WERI-Rb-1 (cell line): ENCODE results near the gene SLC45A1.

Source experiments
- DNase-seq: peaks from one replicate; pipeline ENCODE4 v3.0.0-alpha.2; 2020
- H3K27ac ChIP-seq: fragments of 250-450 bp; sonication (Bioruptor Pico); 2 replicates; pipeline ENCODE4 v1.5.1; 2020; ENCODE audit warnings: mild to moderate bottlenecking, moderate library complexity
- H3K27me3 ChIP-seq: fragments of 250-450 bp; sonication (Bioruptor Pico); 2 replicates; pipeline ENCODE4 v1.5.1; 2021; ENCODE audit warnings: mild to moderate bottlenecking, low read depth, moderate library complexity; ENCODE audit not compliant: insufficient read depth, severe bottlenecking
- H3K36me3 ChIP-seq: fragments of 250-450 bp; sonication (Bioruptor Pico); 2 replicates; pipeline ENCODE4 v1.5.1; 2020; ENCODE audit warnings: mild to moderate bottlenecking, moderate library complexity
- H3K4me3 ChIP-seq: 2 replicates; pipeline ENCODE4 v1.5.1; 2011; ENCODE audit warnings: low read depth, mild to moderate bottlenecking, control low read depth, low read length
- H3K9me3 ChIP-seq: fragments of 250-450 bp; sonication (Bioruptor Pico); 2 replicates; pipeline ENCODE4 v1.5.1; 2021; ENCODE audit warnings: mild to moderate bottlenecking, moderate library complexity; ENCODE audit not compliant: severe bottlenecking
- CTCF ChIP-seq: IDR thresholded peaks from 2 replicates; pipeline ENCODE4 v1.5.1; 2011; ENCODE audit warnings: low read depth, mild to moderate bottlenecking, control low read depth, inconsistent platforms, low read length

Gene SLC45A1

GRCh38 chr1:8302081-8302956 lies 15.6 kb upstream of the SLC45A1 start:
- H3K4me3 ChIP-seq: no peak overlapping the region
- no peak overlapping the region for H3K27ac ChIP-seq
- no peaks in the 10 kb centered on the region for H3K27me3 ChIP-seq
- H3K36me3 ChIP-seq: no peaks in the 10 kb centered on the region
- DNase-seq: no peak
- no peaks in the 10 kb centered on the region for H3K9me3 ChIP-seq
- TF ChIP-seq CTCF: no peak

- Histone ChIP-seq H3K27me3 (no peaks in the 10 kb centered on the region), H3K36me3 (no peaks in the 10 kb centered on the region), H3K9me3 (no peaks in the 10 kb centered on the region), H3K27ac (no peak overlapping the region), H3K4me3 (no peak overlapping the region)
- no peak for TF ChIP-seq CTCF
- DNase-seq: no peak
Observed at GRCh38 chr1:8303141-8303540, 14.8 kb upstream of the SLC45A1 start.

GRCh38 chr1:8303876-8304275 lies 14.0 kb upstream of the SLC45A1 start:
- no peaks in the 10 kb centered on the region for H3K36me3 ChIP-seq
- no peak overlapping the region for H3K27ac ChIP-seq
- no peak for TF ChIP-seq CTCF
- H3K4me3 ChIP-seq: no peak overlapping the region
- DNase-seq: no peak
- no peaks in the 10 kb centered on the region for H3K27me3 ChIP-seq
- no peaks in the 10 kb centered on the region for H3K9me3 ChIP-seq

GRCh38 chr1:8307628-8308027 lies 10.3 kb upstream of the SLC45A1 start:
- Histone ChIP-seq H3K36me3 (no peaks in the 10 kb centered on the region), H3K9me3 (no peaks in the 10 kb centered on the region), H3K27ac (no peak overlapping the region), H3K27me3 (no peaks in the 10 kb centered on the region), H3K4me3 (no peak overlapping the region)
- DNase-seq: no peak
- TF ChIP-seq CTCF: no peak

GRCh38 chr1:8311068-8311718 lies 6.7 kb upstream of the SLC45A1 start:
- no peak for DNase-seq
- no peak overlapping the region for H3K4me3 ChIP-seq
- H3K27me3 ChIP-seq: no peaks in the 10 kb centered on the region
- H3K27ac ChIP-seq: no peak overlapping the region
- no peak for TF ChIP-seq CTCF
- no peaks in the 10 kb centered on the region for H3K9me3 ChIP-seq
- no peaks in the 10 kb centered on the region for H3K36me3 ChIP-seq
